ENCODE data around the gene MBOAT7. TPM values are rescaled to one million over a fixed set of nuclear protein-coding genes. Genes with fewer than 3 reads are reported as not detected.

The MBOAT7 gene
- total and polyA plus RNA-seq, 2 of the 4 experiments (the other 2 are of a cell fraction): 11.3 to 121 TPM

GRCh38 chr19:54180691-54181091 lies 8.7 kb downstream of the MBOAT7 start:
- Histone ChIP-seq H3K4me2 (ENCODE audit: low read depth, low read length) (no peak overlapping the region), H4K8ac (ENCODE audit: low read depth in 2 of 2, low read length in 2 of 2) (no peak overlapping the region), H4K20me1 (ENCODE audit: insufficient read depth, low read length) (peaks cover 9% of the 10 kb centered on the region; the same call in 1 of the 2 replicates), H3K27me3 (ENCODE audit: control insufficient read depth, insufficient read depth, low read length) (no peaks in the 10 kb centered on the region), H3K23ac (ENCODE audit: low read depth, low read length) (no peak overlapping the region), H3K9me1 (ENCODE audit: insufficient read depth, low read length) (no peaks in the 10 kb centered on the region), H3K18ac (ENCODE audit: low read depth, low read length) (no peak overlapping the region), H4K91ac (ENCODE audit: insufficient read depth, low read depth, low read length) (no peak overlapping the region), H2AK5ac (ENCODE audit: low read depth, low read length) (no peak overlapping the region), H2BK120ac (ENCODE audit: low read depth, low read length) (no peak overlapping the region), H3K4ac (ENCODE audit: low read depth, low read length) (no peak overlapping the region), H3K36me3 (ENCODE audit: control insufficient read depth, insufficient read depth, low read length) (peaks cover 47% of the 10 kb centered on the region), H3K4me1 (ENCODE audit: control insufficient read depth, insufficient read depth, low read length) (no peaks in the 10 kb centered on the region), H3K14ac (replicated peaks; ENCODE audit: low read depth, low read length) (no peak overlapping the region), H2BK15ac (ENCODE audit: low read depth, low read length) (no peak overlapping the region), H2AK9ac (replicated peaks; ENCODE audit: low read depth, low read length, poor library complexity) (no peak overlapping the region), H3K56ac (ENCODE audit: extremely low read depth, insufficient read depth, low read length) (no peak overlapping the region), H4K5ac (ENCODE audit: low read depth, low read length) (no peak overlapping the region), H3K9me3 (ENCODE audit: control insufficient read depth, insufficient read depth, low read length) (no peaks in the 10 kb centered on the region), H3K27ac (ENCODE audit: insufficient read depth, low read length) (no peak overlapping the region), H3K79me1 (ENCODE audit: low read depth in 1 of 2, low read length in 2 of 2) (peaks cover 7 to 19% of the 10 kb centered on the region in 2 experiments; a peak in 3 of 4 replicates), H3K4me3 (ENCODE audit: insufficient read depth, low read depth, low read length) (no peak overlapping the region), H2AFZ (replicated peaks; ENCODE audit: low read length, poor library complexity) (no peak overlapping the region), H2BK20ac (ENCODE audit: low read depth, low read length) (no peak overlapping the region), H2BK5ac (ENCODE audit: low read depth, low read length, poor library complexity, severe bottlenecking) (no peak overlapping the region), H3K9ac (ENCODE audit: low read depth, low read length) (no peak overlapping the region)
- WGBS, 2 experiments (ENCODE audit: extremely low coverage in 2 of 2, insufficient read length in 1 of 2): 95% methylated on average over 26 of the region's 37 CpGs; no CpG with 5 or more reads in 1 of the 2 experiments
- intact Hi-C loops (cut with micrococcal nuclease) (no loop called here), in situ Hi-C loops (cut with MboI; ENCODE audit: low sequenced_read_pairs) (no loop called here), dilution Hi-C loops (cut with HindIII; ENCODE audit: low sequenced_read_pairs, unreplicated experiment) (no loop called here)
- BruUV-seq (replicated peaks): no TSS peak
- POLR2A ChIA-PET (ENCODE audit: unreplicated experiment): no interaction called here
- DNase-seq: no peak
- TF ChIP-seq RCOR1 (IDR thresholded peaks at IDR 0.05; ENCODE audit: insufficient replicate concordance, low read length): no peak
- TF ChIP-seq POLR2A (IDR thresholded peaks at IDR 0.05; ENCODE audit: low read depth, low read length): no peak
- no peak for TF ChIP-seq RAD21 (IDR thresholded peaks at IDR 0.05; ENCODE audit: low read length)
- no peak for TF ChIP-seq CHD1 (IDR thresholded peaks at IDR 0.05; ENCODE audit: low read depth, low read length)
- no peak for TF ChIP-seq MAZ (IDR thresholded peaks at IDR 0.05; ENCODE audit: borderline replicate concordance, low read depth, low read length)
- ATAC-seq (ENCODE audit: low read depth): no peak
- CTCF ChIA-PET: interaction anchor here (1.1 kb wide), 1 partner anchor 9 kb away, joined by 3 read pairs; no protein-coding TSS in a partner anchor

All from IMR-90 (cell line).